HepG2 (cell line): ENCODE data around the gene ENO3. TPM values are rescaled to one million over a fixed set of nuclear protein-coding genes. Genes with fewer than 3 reads are reported as not detected.

ENCODE experiments used
- ATF1 ChIP-seq: IDR thresholded peaks from 2 replicates; pipeline ENCODE4 v1.6.1; 2016; ENCODE audit warnings: mild to moderate bottlenecking, control low read depth
- BCL6 ChIP-seq: IDR thresholded peaks from 2 replicates; pipeline ENCODE4 v1.6.1; 2016; ENCODE audit warnings: missing genetic modification reagents, missing compliant biosample characterization
- IRF2 ChIP-seq: IDR thresholded peaks from 2 replicates; pipeline ENCODE4 v1.6.1; 2018; ENCODE audit warnings: missing genetic modification reagents, missing compliant biosample characterization
- IRF9 ChIP-seq: sonication (generic); formaldehyde crosslinking; IDR thresholded peaks from 2 replicates; pipeline ENCODE4 v1.8.0; 2022; ENCODE audit warnings: missing genetic modification reagents, mild to moderate bottlenecking, borderline replicate concordance
- ISL2 ChIP-seq: sonication (generic); formaldehyde crosslinking; IDR thresholded peaks from 2 replicates; pipeline ENCODE4 v1.5.0; 2020; ENCODE audit warnings: missing genetic modification reagents
- MAFF ChIP-seq: IDR thresholded peaks from 2 replicates; pipeline ENCODE4 v1.6.1; 2011; ENCODE audit warnings: low read depth, low read length, improper control_type of control experiment
- MYNN ChIP-seq: sonication (generic); formaldehyde crosslinking; IDR thresholded peaks from 2 replicates; pipeline ENCODE4 v1.4.0; 2020; ENCODE audit warnings: mild to moderate bottlenecking, low read depth, missing genetic modification reagents
- MZF1 ChIP-seq: sonication (generic); formaldehyde crosslinking; IDR thresholded peaks from 2 replicates; pipeline ENCODE4 v1.8.1; 2023; ENCODE audit warnings: mild to moderate bottlenecking, missing genetic modification reagents, borderline replicate concordance
- NONO ChIP-seq, 2 experiments: fragments of 450-650 bp in 1 of 2; sonication (generic) in 1 of 2; formaldehyde crosslinking in 1 of 2; IDR thresholded peaks in 1 of 2; conservative IDR thresholded peaks in 1 of 2; 2 replicates each; pipeline versions ENCODE4 v1.6.1 to v1.8.0; 2017 to 2022; ENCODE audit warnings: mild to moderate bottlenecking in 1 of 2, missing genetic modification reagents in 1 of 2, moderate library complexity in 1 of 2
- RBM22 ChIP-seq: fragments of 200-400 bp; formaldehyde crosslinking; optimal IDR thresholded peaks from 2 replicates; pipeline ENCODE3; 2017; ENCODE audit warnings: mild to moderate bottlenecking, low read length, moderate library complexity
- TOPORS ChIP-seq: sonication (generic); formaldehyde crosslinking; IDR thresholded peaks from 2 replicates; pipeline ENCODE4 v1.8.0; 2023; ENCODE audit warnings: mild to moderate bottlenecking, missing genetic modification reagents
- ZNF292 ChIP-seq: sonication (generic); formaldehyde crosslinking; IDR thresholded peaks from 2 replicates; pipeline ENCODE4 v1.8.1; 2022; ENCODE audit warnings: mild to moderate bottlenecking, low read depth, missing genetic modification reagents, borderline replicate concordance
- ZNF317 ChIP-seq: sonication (generic); formaldehyde crosslinking; IDR thresholded peaks from 2 replicates; pipeline ENCODE4 v1.5.0; 2020; ENCODE audit warnings: mild to moderate bottlenecking, missing genetic modification reagents
- ZNF468 ChIP-seq: sonication (generic); formaldehyde crosslinking; IDR thresholded peaks from 2 replicates; pipeline ENCODE4 v1.8.0; 2022; ENCODE audit warnings: mild to moderate bottlenecking, moderate library complexity, missing genetic modification reagents
- ZNF572 ChIP-seq: sonication (generic); formaldehyde crosslinking; IDR thresholded peaks from 2 replicates; pipeline ENCODE4 v1.5.1; 2020; ENCODE audit warnings: mild to moderate bottlenecking, missing genetic modification reagents
- ZNF574 ChIP-seq: sonication (generic); formaldehyde crosslinking; IDR thresholded peaks from 2 replicates; pipeline ENCODE4 v1.4.0; 2020; ENCODE audit warnings: missing genetic modification reagents
- ZNF598 ChIP-seq: sonication (generic); formaldehyde crosslinking; IDR thresholded peaks from 2 replicates; pipeline ENCODE4 v1.5.1; 2020; ENCODE audit warnings: mild to moderate bottlenecking, missing genetic modification reagents, borderline replicate concordance
- ZNF780A ChIP-seq: sonication (generic); formaldehyde crosslinking; IDR thresholded peaks from 2 replicates; pipeline ENCODE4 v1.8.0; 2022; ENCODE audit warnings: mild to moderate bottlenecking, missing genetic modification reagents, moderate library complexity
- ZNF782 ChIP-seq: sonication (generic); formaldehyde crosslinking; IDR thresholded peaks from 2 replicates; pipeline ENCODE4 v1.4.0; 2020; ENCODE audit warnings: missing genetic modification reagents, mild to moderate bottlenecking, borderline replicate concordance
- ZSCAN12 ChIP-seq: sonication (generic); formaldehyde crosslinking; IDR thresholded peaks from 2 replicates; pipeline ENCODE4 v1.9.0; 2021; ENCODE audit warnings: mild to moderate bottlenecking, missing genetic modification reagents
- polyA plus RNA-seq, 8 experiments: library from polyadenylated mRNA; depleted of rRNA in 3 of 8; stranded (reverse) in 7 of 8; unstranded in 1 of 8; fragments of >200 nt; fragmentation: Illumina TruSeq in 4 of 8; extraction: Trizol in 4 of 8; gene quantifications; 2 replicates each; pipeline versions ENCODE4 v1.2.1 to v1.2.3, GENCODE V29; 2011 to 2016; ENCODE audit warnings: low read depth in 4 of 8, missing spikeins in 1 of 8, mixed read lengths in 1 of 8; ENCODE audit not compliant: insufficient read depth in 1 of 8
- total RNA-seq, 5 experiments: library from RNA; depleted of rRNA; stranded (reverse); fragments of >200 nt; fragmentation: Illumina TruSeq; extraction: Trizol; gene quantifications; 2 replicates each; pipeline ENCODE4 v1.2.3, GENCODE V29; 2016; ENCODE audit warnings: low read depth in 1 of 5
- TF ChIP-seq, protein P1 (sequence below): sonication (generic); formaldehyde crosslinking; IDR thresholded peaks from 2 replicates; pipeline ENCODE4 v1.5.0; 2020; ENCODE audit warnings: mild to moderate bottlenecking, low read depth, missing genetic modification reagents, borderline replicate concordance
- TF ChIP-seq, protein P2 (sequence below): sonication (generic); formaldehyde crosslinking; IDR thresholded peaks from 2 replicates; pipeline ENCODE4 v1.5.0; 2020; ENCODE audit warnings: missing genetic modification reagents
- TF ChIP-seq, protein P3 (sequence below): sonication (generic); formaldehyde crosslinking; IDR thresholded peaks from 2 replicates; pipeline ENCODE4 v1.5.1; 2020; ENCODE audit warnings: mild to moderate bottlenecking, missing genetic modification reagents, borderline replicate concordance

Gene ENO3
- total and polyA plus RNA-seq, 2 of the 13 experiments (the other 11 are each of a cell fraction or from before 2014, with no cell fraction given): 59.8 to 69.8 TPM

GRCh38 chr17:4944554-4945175 is 6.3 kb upstream of the ENO3 start (continued):
- no peak for TF ChIP-seq ZNF574
- TF ChIP-seq, protein P1, sequence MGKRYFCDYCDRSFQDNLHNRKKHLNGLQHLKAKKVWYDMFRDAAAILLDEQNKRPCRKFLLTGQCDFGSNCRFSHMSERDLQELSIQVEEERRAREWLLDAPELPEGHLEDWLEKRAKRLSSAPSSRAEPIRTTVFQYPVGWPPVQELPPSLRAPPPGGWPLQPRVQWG (CRISPR knock-in tag): no peak
- TF ChIP-seq TOPORS: no peak
- no peak for TF ChIP-seq ATF1 (CRISPR knock-in tag)
- no peak for TF ChIP-seq IRF2 (CRISPR knock-in tag)
- no peak for TF ChIP-seq BCL6 (CRISPR knock-in tag)
- no peak for TF ChIP-seq ZNF780A (CRISPR knock-in tag)
- TF ChIP-seq ZNF572 (CRISPR knock-in tag): no peak
- TF ChIP-seq MZF1 (CRISPR knock-in tag): no peak
- TF ChIP-seq ZNF598 (CRISPR knock-in tag): no peak
- no peak for TF ChIP-seq ZSCAN12
- no peak for TF ChIP-seq IRF9 (CRISPR knock-in tag)
- no peak for TF ChIP-seq ZNF468
- TF ChIP-seq NONO (IDR thresholded peaks at IDR 0.05): no peak
- no peak for TF ChIP-seq NONO (CRISPR knock-in tag; conservative IDR thresholded peaks at IDR 0.05)
- no peak for TF ChIP-seq ZNF292 (CRISPR knock-in tag)
- no peak for TF ChIP-seq MYNN (CRISPR knock-in tag)
- peak; percentile 7 for TF ChIP-seq RBM22
- TF ChIP-seq, protein P2, sequence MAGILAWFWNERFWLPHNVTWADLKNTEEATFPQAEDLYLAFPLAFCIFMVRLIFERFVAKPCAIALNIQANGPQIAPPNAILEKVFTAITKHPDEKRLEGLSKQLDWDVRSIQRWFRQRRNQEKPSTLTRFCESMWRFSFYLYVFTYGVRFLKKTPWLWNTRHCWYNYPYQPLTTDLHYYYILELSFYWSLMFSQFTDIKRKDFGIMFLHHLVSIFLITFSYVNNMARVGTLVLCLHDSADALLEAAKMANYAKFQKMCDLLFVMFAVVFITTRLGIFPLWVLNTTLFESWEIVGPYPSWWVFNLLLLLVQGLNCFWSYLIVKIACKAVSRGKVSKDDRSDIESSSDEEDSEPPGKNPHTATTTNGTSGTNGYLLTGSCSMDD (CRISPR knock-in tag): no peak
- no peak for TF ChIP-seq ZNF782 (CRISPR knock-in tag)
- no peak for TF ChIP-seq ISL2 (CRISPR knock-in tag)
- TF ChIP-seq MAFF: no peak
- no peak for TF ChIP-seq ZNF317
- TF ChIP-seq, protein P3, sequence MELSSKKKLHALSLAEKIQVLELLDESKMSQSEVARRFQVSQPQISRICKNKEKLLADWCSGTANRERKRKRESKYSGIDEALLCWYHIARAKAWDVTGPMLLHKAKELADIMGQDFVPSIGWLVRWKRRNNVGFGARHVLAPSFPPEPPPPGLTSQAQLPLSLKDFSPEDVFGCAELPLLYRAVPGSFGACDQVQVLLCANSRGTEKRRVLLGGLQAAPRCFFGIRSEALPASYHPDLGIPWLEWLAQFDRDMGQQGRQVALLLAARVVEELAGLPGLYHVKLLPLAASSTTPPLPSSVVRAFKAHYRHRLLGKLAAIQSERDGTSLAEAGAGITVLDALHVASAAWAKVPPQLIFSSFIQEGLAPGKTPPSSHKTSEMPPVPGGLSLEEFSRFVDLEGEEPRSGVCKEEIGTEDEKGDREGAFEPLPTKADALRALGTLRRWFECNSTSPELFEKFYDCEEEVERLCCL: 0 out of 2 replicates have a peak, but pooled peaks have one; percentile 40
